Mesenchymal stem cell (in vitro differentiated cells and primary cell): ENCODE data around the gene NCOA7.

Experiments used
- DNase-seq: peaks from one replicate; pipeline ENCODE4 v3.0.0-alpha.2; 2013
- H2AFZ ChIP-seq: one replicate; pipeline ENCODE4 v1.6.1; 2013; ENCODE audit warnings: low read depth, mild to moderate bottlenecking, control low read depth, inconsistent platforms, low read length, moderate library complexity
- H2AK5ac ChIP-seq: 2 replicates; pipeline ENCODE4 v1.6.1; 2013; ENCODE audit warnings: low read length, moderate library complexity, mild to moderate bottlenecking, inconsistent platforms; ENCODE audit not compliant: severe bottlenecking
- H2BK120ac ChIP-seq: one replicate; pipeline ENCODE4 v1.6.1; 2013; ENCODE audit warnings: low read depth, mild to moderate bottlenecking, inconsistent platforms, low read length, moderate library complexity
- H2BK12ac ChIP-seq, 2 experiments: one replicate each; pipeline ENCODE4 v1.6.1; 2013; ENCODE audit warnings: inconsistent platforms in 2 of 2, low read length in 2 of 2, mild to moderate bottlenecking in 2 of 2, moderate library complexity in 2 of 2, control low read depth in 1 of 2
- H2BK15ac ChIP-seq: one replicate; pipeline ENCODE4 v1.6.1; 2013; ENCODE audit warnings: mild to moderate bottlenecking, low read depth, inconsistent platforms; ENCODE audit not compliant: poor library complexity, severe bottlenecking
- H2BK5ac ChIP-seq: 2 replicates; pipeline ENCODE4 v1.6.1; 2013; ENCODE audit warnings: low read depth, mild to moderate bottlenecking, low read length, control low read depth, inconsistent platforms; ENCODE audit not compliant: poor library complexity, severe bottlenecking
- H3K14ac ChIP-seq, 2 experiments: one replicate each; pipeline ENCODE4 v1.6.1; 2013; ENCODE audit warnings: inconsistent platforms in 2 of 2, low read length in 2 of 2, control low read depth in 1 of 2, mild to moderate bottlenecking in 1 of 2, moderate library complexity in 1 of 2
- H3K18ac ChIP-seq, 2 experiments: one replicate each; pipeline ENCODE4 v1.6.1; 2013; ENCODE audit warnings: inconsistent platforms in 2 of 2, low read length in 2 of 2, control low read depth in 1 of 2, low read depth in 1 of 2, mild to moderate bottlenecking in 1 of 2
- H3K23ac ChIP-seq, 2 experiments: one replicate each; pipeline ENCODE4 v1.6.1; 2013; ENCODE audit warnings: inconsistent platforms in 2 of 2, low read length in 2 of 2, mild to moderate bottlenecking in 2 of 2, moderate library complexity in 2 of 2, control low read depth in 1 of 2
- H3K27ac ChIP-seq: 2 replicates; pipeline ENCODE4 v1.5.1; 2013; ENCODE audit warnings: mild to moderate bottlenecking, moderate library complexity, low read length, control low read depth, inconsistent platforms; ENCODE audit not compliant: poor library complexity, severe bottlenecking
- H3K27me3 ChIP-seq, 2 experiments: 2 replicates each; pipeline versions ENCODE4 v1.6.1 to v1.7.0; 2013; ENCODE audit warnings: low read length in 2 of 2, mild to moderate bottlenecking in 2 of 2, moderate library complexity in 2 of 2, control low read depth in 1 of 2, inconsistent platforms in 1 of 2; ENCODE audit not compliant: control insufficient read depth in 1 of 2, insufficient read depth in 1 of 2
- H3K36me3 ChIP-seq, 2 experiments: 2 replicates each; pipeline versions ENCODE4 v1.6.1 to v1.7.0; 2013; ENCODE audit warnings: low read length in 2 of 2, control low read depth in 1 of 2, inconsistent platforms in 1 of 2, low read depth in 1 of 2, mild to moderate bottlenecking in 1 of 2; ENCODE audit not compliant: insufficient read depth in 2 of 2, control insufficient read depth in 1 of 2
- H3K4ac ChIP-seq, 2 experiments: one replicate each; pipeline ENCODE4 v1.6.1; 2013; ENCODE audit warnings: inconsistent platforms in 2 of 2, low read length in 2 of 2, mild to moderate bottlenecking in 2 of 2, moderate library complexity in 2 of 2, control low read depth in 1 of 2, low read depth in 1 of 2
- H3K4me1 ChIP-seq: 2 replicates; pipeline ENCODE4 v1.6.1; 2013; ENCODE audit warnings: low read depth, low read length, control low read depth; ENCODE audit not compliant: control insufficient read depth, insufficient read depth
- H3K4me2 ChIP-seq: 2 replicates; pipeline ENCODE4 v1.6.1; 2013; ENCODE audit warnings: low read length, mild to moderate bottlenecking, inconsistent platforms; ENCODE audit not compliant: poor library complexity, severe bottlenecking
- H3K4me3 ChIP-seq, 2 experiments: 2 replicates each; pipeline versions ENCODE4 v1.5.1 to v1.7.0; 2013; ENCODE audit warnings: low read length in 2 of 2, mild to moderate bottlenecking in 2 of 2, control low read depth in 1 of 2, low read depth in 1 of 2; ENCODE audit not compliant: insufficient read depth in 1 of 2
- H3K79me1 ChIP-seq: replicated peaks from 2 replicates; pipeline ENCODE4 v1.6.1; 2013; ENCODE audit warnings: mild to moderate bottlenecking, control low read depth, low read length, inconsistent platforms; ENCODE audit not compliant: poor library complexity, severe bottlenecking
- H3K9ac ChIP-seq: 2 replicates; pipeline ENCODE4 v1.7.0; 2013; ENCODE audit warnings: mild to moderate bottlenecking, low read length, moderate library complexity
- H3K9me3 ChIP-seq: 2 replicates; pipeline ENCODE4 v1.7.0; 2013; ENCODE audit warnings: mild to moderate bottlenecking, low read length; ENCODE audit not compliant: control insufficient read depth
- H4K8ac ChIP-seq: one replicate; pipeline ENCODE4 v1.6.1; 2013; ENCODE audit warnings: inconsistent platforms, mild to moderate bottlenecking, low read length, moderate library complexity
- H4K91ac ChIP-seq: one replicate; pipeline ENCODE4 v1.6.1; 2013; ENCODE audit warnings: mild to moderate bottlenecking, low read length, inconsistent platforms
- WGBS: methylation state at CpG from one replicate; pipeline ENCODE4 v1.1.7; 2013; ENCODE audit warnings: mixed read lengths; 5-methylcytosine and 5-hydroxymethylcytosine counted together

Gene NCOA7

GRCh38 chr6:125749173-125749864 is 41.4 kb upstream of the NCOA7 start, which contains the start of gene HEY2:
HEY2 (plus strand) TSS chr6:125749632; CDS start chr6:125749777, 145 bp downstream.
- WGBS, result under 1% methylated on average over 83 of the region's 95 CpGs
- Histone ChIP-seq H3K9me3 (no peaks in the 10 kb centered on the region), H2BK5ac (no peak within 1 kb of the TSS)

GRCh38 chr6:125749865-125750691 is 40.7 kb upstream of the NCOA7 start:
- peak overlapping the region; percentile 79 to 82 for H3K4me3 ChIP-seq
- H2BK12ac ChIP-seq, result no peak overlapping the region
- H3K9ac ChIP-seq, result peak overlapping the region; percentile 64
- no peak overlapping the region for H3K14ac ChIP-seq
- no peak overlapping the region for H4K91ac ChIP-seq
- H3K9me3 ChIP-seq, result no peaks in the 10 kb centered on the region
- H3K4me2 ChIP-seq, result peak overlapping the region; percentile 96
- no peak overlapping the region for H2BK15ac ChIP-seq
- no peak overlapping the region for H2BK5ac ChIP-seq
- H3K27ac ChIP-seq, result no peak overlapping the region
- H3K23ac ChIP-seq, result peak overlapping the region in 1 of 2 experiments; percentile 75
- no peak overlapping the region for H2AK5ac ChIP-seq
- no peaks in the 10 kb centered on the region for H3K79me1 ChIP-seq
- H2BK120ac ChIP-seq, result no peak overlapping the region
- peaks cover 5 to 55% of the 10 kb centered on the region in 2 experiments for H3K27me3 ChIP-seq
- DNase-seq, result no peak
- no peak overlapping the region for H3K4ac ChIP-seq
- H2AFZ ChIP-seq, result peak overlapping the region; percentile 71
- peak overlapping the region; percentile 64 for H4K8ac ChIP-seq
- no peaks in the 10 kb centered on the region for H3K36me3 ChIP-seq
- 2% methylated on average over 34 of the region's 35 CpGs for WGBS
- peaks cover 22% of the 10 kb centered on the region for H3K4me1 ChIP-seq
- H3K18ac ChIP-seq, result peak overlapping the region in 1 of 2 experiments; percentile 62

More at GRCh38 chr6:125749173-125749864, 41.4 kb upstream of the NCOA7 start, which contains the start of gene HEY2:
- H2BK120ac ChIP-seq, result no peak within 1 kb of the TSS
- H2AK5ac ChIP-seq, result no peak within 1 kb of the TSS
- peak within 1 kb of the TSS; percentile 64 for H3K9ac ChIP-seq
- peak within 1 kb of the TSS; percentile 96 for H3K4me2 ChIP-seq
- H3K14ac ChIP-seq, result no peak within 1 kb of the TSS
- H4K91ac ChIP-seq, result no peak within 1 kb of the TSS
- peak within 1 kb of the TSS; percentile 64 for H4K8ac ChIP-seq
- DNase-seq, result peak; percentile 89
- peak within 1 kb of the TSS; percentile 79 to 82 for H3K4me3 ChIP-seq
- peak within 1 kb of the TSS; percentile 83 for H2BK15ac ChIP-seq
- H3K36me3 ChIP-seq, result no peaks in the 10 kb centered on the region
- peaks cover 5 to 58% of the 10 kb centered on the region in 2 experiments for H3K27me3 ChIP-seq
- H3K23ac ChIP-seq, result peak within 1 kb of the TSS in 1 of 2 experiments; percentile 75
- no peaks in the 10 kb centered on the region for H3K79me1 ChIP-seq
- no peak within 1 kb of the TSS for H3K4ac ChIP-seq
- H3K4me1 ChIP-seq, result peaks cover 22% of the 10 kb centered on the region
- peak within 1 kb of the TSS; percentile 54 to 62 for H3K18ac ChIP-seq
- H2AFZ ChIP-seq, result peak within 1 kb of the TSS; percentile 88
- H3K27ac ChIP-seq, result no peak within 1 kb of the TSS
- peak within 1 kb of the TSS in 1 of 2 experiments; percentile 78 for H2BK12ac ChIP-seq

- no peak for DNase-seq
- no peak overlapping the region for H2BK120ac ChIP-seq
- H3K9ac ChIP-seq, result no peak overlapping the region
- H2BK15ac ChIP-seq, result no peak overlapping the region
- H3K4me2 ChIP-seq, result no peak overlapping the region
- H3K9me3 ChIP-seq, result no peaks in the 10 kb centered on the region
- no peaks in the 10 kb centered on the region for H3K36me3 ChIP-seq
- H3K27me3 ChIP-seq, result peaks cover 5 to 53% of the 10 kb centered on the region in 2 experiments
- no peaks in the 10 kb centered on the region for H3K79me1 ChIP-seq
- H3K4ac ChIP-seq, result no peak overlapping the region
- H3K4me1 ChIP-seq, result peaks cover 22% of the 10 kb centered on the region
- H3K18ac ChIP-seq, result no peak overlapping the region
- H2AFZ ChIP-seq, result no peak overlapping the region
- no peak overlapping the region for H3K14ac ChIP-seq
- H3K4me3 ChIP-seq, result no peak overlapping the region
- H2AK5ac ChIP-seq, result no peak overlapping the region
- no peak overlapping the region for H2BK5ac ChIP-seq
- no peak overlapping the region for H4K91ac ChIP-seq
- 32% methylated on average over 4 of the region's 4 CpGs for WGBS
- H3K23ac ChIP-seq, result no peak overlapping the region
- H4K8ac ChIP-seq, result no peak overlapping the region
- H2BK12ac ChIP-seq, result no peak overlapping the region
- no peak overlapping the region for H3K27ac ChIP-seq
Observed at GRCh38 chr6:125750692-125751333, 39.9 kb upstream of the NCOA7 start.
